ENCODE measurements around the gene CDK1. TPM values are rescaled to one million over a fixed set of nuclear protein-coding genes. Genes with fewer than 3 reads are reported as not detected.
A peak's percentile ranks its signal among the peaks of the same experiment; 100 is the strongest.

The CDK1 gene
- 1 to 10 TPM in 6 of 7 donors, under 1 TPM in 1; 0.91 to 5.0 (median 2.5) TPM for total RNA-seq
- 1 to 10 TPM; 3.6 to 3.9 TPM for polyA plus RNA-seq
- long read RNA-seq, donor 1, partial matches to known transcripts = 0 of 2 reads
- long read RNA-seq, donor 1, other reads (novel, unspliced or antisense) = 2 of 2 reads
- long read RNA-seq, donor 2, transcript CDK1-203 (8 exons, 1,913 nt) = major isoform, 19 of 70 reads
- long read RNA-seq, donor 2, partial matches to known transcripts = 49 of 70 reads
- long read RNA-seq, donor 2, other reads (novel, unspliced or antisense) = 0 of 70 reads
- long read RNA-seq, donor 3, partial matches to known transcripts = 0 of 2 reads
- long read RNA-seq, donor 3, other reads (novel, unspliced or antisense) = 0 of 2 reads

GRCh38 chr10:60778214-60778970 lies at the start of gene CDK1:
Gene CDK1 (plus strand): TSS chr10:60778478. CDS start chr10:60780166, 1,688 bp downstream.
- no peaks in the 10 kb centered on the region for H3K36me3 ChIP-seq
- WGBS, 3 donors = 0 to 1% (median 1%) methylated on average over 57 to 58 of the region's 58 CpGs
- no peaks in the 10 kb centered on the region for H3K27me3 ChIP-seq
- DNase-seq = peak; percentile 95 to 98 (median 96)
- peak within 1 kb of the TSS; percentile 51 for H3K4me3 ChIP-seq
- no peak within 1 kb of the TSS for H3K27ac ChIP-seq
- intact Hi-C loops (cut with DNase I) = no loop called here
- H3K4me1 ChIP-seq (ENCODE audit: insufficient read depth) = peaks cover 2% of the 10 kb centered on the region
- no peaks in the 10 kb centered on the region for H3K9me3 ChIP-seq
- TF ChIP-seq POLR2A (IDR thresholded peaks at IDR 0.05) (no peak), CTCF (IDR thresholded peaks at IDR 0.05) (no peak), EP300 (IDR thresholded peaks at IDR 0.05) (no peak)

GRCh38 chr10:60729106-60729505 lies 49.2 kb upstream of the CDK1 start:
- H3K36me3 ChIP-seq = no peaks in the 10 kb centered on the region
- no peaks in the 10 kb centered on the region for H3K27me3 ChIP-seq
- TF ChIP-seq EP300 (IDR thresholded peaks at IDR 0.05) = no peak
- no peak for TF ChIP-seq CTCF (IDR thresholded peaks at IDR 0.05)
- TF ChIP-seq POLR2A (IDR thresholded peaks at IDR 0.05) = no peak
- peaks cover 2% of the 10 kb centered on the region for H3K4me1 ChIP-seq (ENCODE audit: insufficient read depth)
- intact Hi-C loops (cut with DNase I) = no loop called here
- no peak for DNase-seq
- H3K9me3 ChIP-seq = no peaks in the 10 kb centered on the region
- H3K4me3 ChIP-seq = no peak overlapping the region
- no peak overlapping the region for H3K27ac ChIP-seq

GRCh38 chr10:60731134-60731885 lies 47.0 kb upstream of the CDK1 start:
- 35 to 44% (median 42%) methylated on average over 3 of the region's 3 CpGs for WGBS, 3 donors
- Histone ChIP-seq H3K9me3 (no peaks in the 10 kb centered on the region), H3K36me3 (no peaks in the 10 kb centered on the region), H3K4me3 (no peak overlapping the region), H3K27ac (peak overlapping the region in 1 of 2 donors; percentile 87), H3K4me1 (ENCODE audit: insufficient read depth) (no peaks in the 10 kb centered on the region), H3K27me3 (no peaks in the 10 kb centered on the region)
- DNase-seq = no peak
- TF ChIP-seq POLR2A (IDR thresholded peaks at IDR 0.05) (no peak), CTCF (IDR thresholded peaks at IDR 0.05) (no peak), EP300 (IDR thresholded peaks at IDR 0.05) (no peak)
- intact Hi-C loops (cut with DNase I) = no loop called here

GRCh38 chr10:60732198-60732806 lies 46.0 kb upstream of the CDK1 start:
- intact Hi-C loops (cut with DNase I) = no loop called here
- DNase-seq = peak in 1 of 5 donors; percentile 17
- no peaks in the 10 kb centered on the region for H3K9me3 ChIP-seq
- TF ChIP-seq EP300 (IDR thresholded peaks at IDR 0.05) = no peak
- no peak for TF ChIP-seq POLR2A (IDR thresholded peaks at IDR 0.05)
- no peak for TF ChIP-seq CTCF (IDR thresholded peaks at IDR 0.05)
- H3K4me1 ChIP-seq (ENCODE audit: insufficient read depth) = no peaks in the 10 kb centered on the region
- WGBS, 3 donors = 10 to 33% (median 16%) methylated on average over 20 of the region's 20 CpGs
- H3K36me3 ChIP-seq = no peaks in the 10 kb centered on the region
- H3K27me3 ChIP-seq = no peaks in the 10 kb centered on the region
- peak overlapping the region; percentile 54 for H3K4me3 ChIP-seq
- H3K27ac ChIP-seq = peak overlapping the region; percentile 87 to 95
